BLaER1 treated with 17β-estradiol and CSF1 and Interleukin-3, amounts not matched to agents 10 nM and 100 nM (cell line): ENCODE measurements around the gene MBTPS1.

Experiments
- H3K27ac ChIP-seq, 11 experiments: shearing (Covaris generic); formaldehyde crosslinking; 2 replicates each; pipeline ENCODE4 v1.8.1; 2022
- H3K27me3 ChIP-seq, 11 experiments: shearing (Covaris generic); formaldehyde crosslinking; 2 replicates each; pipeline ENCODE4 v1.8.1; 2022
- H3K36me3 ChIP-seq, 11 experiments: shearing (Covaris generic); formaldehyde crosslinking; 2 replicates each; pipeline ENCODE4 v1.8.1; 2022
- H3K4me1 ChIP-seq, 10 experiments: shearing (Covaris generic); formaldehyde crosslinking; 2 replicates each; pipeline ENCODE4 v1.8.1; 2022
- H3K4me2 ChIP-seq, 11 experiments: shearing (Covaris generic); formaldehyde crosslinking; 2 replicates each; pipeline ENCODE4 v1.8.1; 2022
- H3K4me3 ChIP-seq, 10 experiments: shearing (Covaris generic); formaldehyde crosslinking; 2 replicates each; pipeline ENCODE4 v1.8.1; 2022
- H3K9ac ChIP-seq, 11 experiments: shearing (Covaris generic); formaldehyde crosslinking; 2 replicates each; pipeline ENCODE4 v1.8.1; 2022
- H3K9me3 ChIP-seq, 11 experiments: shearing (Covaris generic); formaldehyde crosslinking; replicated peaks in 1 of 11; 2 replicates each; pipeline ENCODE4 v1.8.1; 2022
- H4K20me1 ChIP-seq, 11 experiments: shearing (Covaris generic); formaldehyde crosslinking; 2 replicates each; pipeline ENCODE4 v1.8.1; 2022
- Cebpa-rat ChIP-seq, 11 experiments: shearing (Covaris generic); IDR thresholded peaks; 2 replicates each; pipeline ENCODE4 v1.8.1; 2022

The MBTPS1 gene

GRCh38 chr16:84153660-84154214 lies 37.0 kb upstream of the MBTPS1 start:
- Histone ChIP-seq H3K27me3 (no peaks in the 10 kb centered on the region), H4K20me1 (no peaks in the 10 kb centered on the region), H3K9ac (no peak overlapping the region), H3K4me3 (no peak overlapping the region), H3K4me2 (no peak overlapping the region), H3K4me1 (peaks cover 0 to 5% (median 0%) of the 10 kb centered on the region in 10 experiments; a peak in 1 of 20 replicates), H3K9me3 (no peaks in the 10 kb centered on the region), H3K36me3 (no peaks in the 10 kb centered on the region), H3K27ac (no peak overlapping the region)
- TF ChIP-seq Cebpa-rat (IDR thresholded peaks at IDR 0.05): no peak

- no peaks in the 10 kb centered on the region for H4K20me1 ChIP-seq
- no peaks in the 10 kb centered on the region for H3K9me3 ChIP-seq
- no peak overlapping the region for H3K4me2 ChIP-seq
- no peak for TF ChIP-seq Cebpa-rat (IDR thresholded peaks at IDR 0.05)
- H3K27ac ChIP-seq: no peak overlapping the region
- no peaks in the 10 kb centered on the region for H3K36me3 ChIP-seq
- peaks cover 0 to 5% (median 0%) of the 10 kb centered on the region in 10 experiments; a peak in 1 of 20 replicates for H3K4me1 ChIP-seq
- no peaks in the 10 kb centered on the region for H3K27me3 ChIP-seq
- H3K9ac ChIP-seq: no peak overlapping the region
- H3K4me3 ChIP-seq: no peak overlapping the region
These were observed 34.2 kb upstream of the MBTPS1 start for GRCh38 chr16:84150926-84151325.

- Histone ChIP-seq H3K27ac (peak within 1 kb of the TSS; percentile 53 to 86 (median 71); a peak in 21 of 22 replicates), H3K4me1 (peaks cover 4 to 24% (median 11%) of the 10 kb centered on the region in 10 experiments; a peak in 16 of 20 replicates)
These were observed 28.3 kb upstream of the MBTPS1 start, which contains the start of the genes DNAAF1 and HSDL1 for GRCh38 chr16:84144859-84145639. Gene DNAAF1 (plus strand): TSS chr16:84145308. CDS start chr16:84145441, 133 bp downstream. Gene HSDL1 (minus strand): TSS chr16:84145177. CDS start chr16:84131321, 13,856 bp downstream.

GRCh38 chr16:84144209-84144858 lies 27.6 kb upstream of the MBTPS1 start:
- peak overlapping the region; percentile 53 to 86 (median 71); a peak in 20 of 22 replicates for H3K27ac ChIP-seq
- peak overlapping the region; percentile 77 to 86 (median 84) for H3K9ac ChIP-seq
- peaks cover 6 to 31% (median 16%) of the 10 kb centered on the region in 10 experiments; a peak in 19 of 20 replicates for H3K4me1 ChIP-seq
- no peaks in the 10 kb centered on the region for H3K9me3 ChIP-seq
- peaks cover 6 to 38% (median 23%) of the 10 kb centered on the region in 11 experiments; a peak in 17 of 22 replicates for H4K20me1 ChIP-seq
- TF ChIP-seq Cebpa-rat (IDR thresholded peaks at IDR 0.05): no peak
- H3K4me2 ChIP-seq: peak overlapping the region; percentile 93 to 100 (median 97)
- H3K4me3 ChIP-seq: peak overlapping the region; percentile 70 to 92 (median 81)
- no peaks in the 10 kb centered on the region for H3K36me3 ChIP-seq
- H3K27me3 ChIP-seq: no peaks in the 10 kb centered on the region

More at GRCh38 chr16:84144859-84145639, 28.3 kb upstream of the MBTPS1 start, which contains the start of the genes DNAAF1 and HSDL1:
- Histone ChIP-seq H3K27me3 (no peaks in the 10 kb centered on the region), H3K9ac (peak within 1 kb of the TSS; percentile 77 to 86 (median 84)), H4K20me1 (peaks cover 6 to 31% (median 20%) of the 10 kb centered on the region in 11 experiments; a peak in 17 of 22 replicates), H3K9me3 (no peaks in the 10 kb centered on the region), H3K4me3 (peak within 1 kb of the TSS; percentile 70 to 92 (median 81)), H3K4me2 (peak within 1 kb of the TSS; percentile 93 to 100 (median 97)), H3K36me3 (no peaks in the 10 kb centered on the region)
- no peak for TF ChIP-seq Cebpa-rat (IDR thresholded peaks at IDR 0.05)

- Histone ChIP-seq H3K4me2 (peak overlapping the region; percentile 93 to 100 (median 97)), H3K27ac (0 out of 22 replicates have a peak overlapping the region, but pooled peaks of 1 of the 11 experiments have one; percentile 86), H3K4me1 (peaks cover 11 to 36% (median 21%) of the 10 kb centered on the region in 10 experiments), H3K9ac (peak overlapping the region; percentile 77 to 86 (median 84)), H3K36me3 (no peaks in the 10 kb centered on the region), H3K27me3 (no peaks in the 10 kb centered on the region), H4K20me1 (peaks cover 6 to 44% (median 24%) of the 10 kb centered on the region in 11 experiments; a peak in 17 of 22 replicates), H3K9me3 (no peaks in the 10 kb centered on the region), H3K4me3 (peak overlapping the region; percentile 70 to 92 (median 81))
- no peak for TF ChIP-seq Cebpa-rat (IDR thresholded peaks at IDR 0.05)
These were observed 27.1 kb upstream of the MBTPS1 start for GRCh38 chr16:84143784-84144199.

- Histone ChIP-seq H3K9ac (no peak overlapping the region), H3K27ac (no peak overlapping the region), H3K9me3 (no peaks in the 10 kb centered on the region), H3K36me3 (no peaks in the 10 kb centered on the region), H3K4me1 (peaks cover 15 to 43% (median 26%) of the 10 kb centered on the region in 10 experiments), H3K4me2 (peak overlapping the region in 8 of 11 experiments; percentile 93 to 99 (median 96); a peak in 13 of 22 replicates), H4K20me1 (peaks cover 8 to 51% (median 25%) of the 10 kb centered on the region in 11 experiments; a peak in 17 of 22 replicates), H3K4me3 (no peak overlapping the region), H3K27me3 (no peaks in the 10 kb centered on the region)
- no peak for TF ChIP-seq Cebpa-rat (IDR thresholded peaks at IDR 0.05)
These were observed 26.3 kb upstream of the MBTPS1 start for GRCh38 chr16:84143081-84143480.

GRCh38 chr16:84141143-84141670 lies 24.5 kb upstream of the MBTPS1 start:
- no peak overlapping the region for H3K4me3 ChIP-seq
- H3K27me3 ChIP-seq: no peaks in the 10 kb centered on the region
- no peak overlapping the region for H3K27ac ChIP-seq
- no peak overlapping the region for H3K9ac ChIP-seq
- H3K4me2 ChIP-seq: 0 out of 22 replicates have a peak overlapping the region, but pooled peaks of 2 of the 11 experiments have one; percentile 12 to 19
- H3K4me1 ChIP-seq: peaks cover 15 to 61% (median 31%) of the 10 kb centered on the region in 10 experiments
- H4K20me1 ChIP-seq: peaks cover 23 to 70% (median 44%) of the 10 kb centered on the region in 11 experiments; a peak in 20 of 22 replicates
- TF ChIP-seq Cebpa-rat (IDR thresholded peaks at IDR 0.05): no peak
- no peaks in the 10 kb centered on the region for H3K9me3 ChIP-seq
- H3K36me3 ChIP-seq: no peaks in the 10 kb centered on the region; a peak in 1 of 22 replicates

GRCh38 chr16:84139628-84140258 lies 23.0 kb upstream of the MBTPS1 start:
- no peak for TF ChIP-seq Cebpa-rat (IDR thresholded peaks at IDR 0.05)
- H3K27ac ChIP-seq: no peak overlapping the region

More at GRCh38 chr16:84139628-84140258, 23.0 kb upstream of the MBTPS1 start:
- Histone ChIP-seq H3K4me1 (peaks cover 15 to 55% (median 29%) of the 10 kb centered on the region in 10 experiments), H4K20me1 (peaks cover 26 to 83% (median 53%) of the 10 kb centered on the region in 11 experiments; a peak in 21 of 22 replicates), H3K9me3 (no peaks in the 10 kb centered on the region), H3K9ac (peak overlapping the region in 1 of 11 experiments; percentile 20; a peak in 1 of 22 replicates), H3K36me3 (peaks cover 0 to 1% (median 0%) of the 10 kb centered on the region in 11 experiments; a peak in 3 of 22 replicates), H3K4me2 (peak overlapping the region; percentile 24 to 69 (median 55); a peak in 14 of 22 replicates), H3K4me3 (no peak overlapping the region), H3K27me3 (no peaks in the 10 kb centered on the region)
